MCF 10A (cell line): Measurements from ENCODE around the gene CEP112. TPM values are rescaled to one million over a fixed set of nuclear protein-coding genes. Genes with fewer than 3 reads are reported as not detected.

Source experiments
- BruUV-seq: library from RNA; stranded (reverse); fragments of 400-500 nt; replicated peaks from 2 replicates; lab custom pipeline; 2021; lab: Mats Ljungman, UMichigan
- CTCF ChIA-PET: fragments of 300-600 bp; sonication (Branson Sonifier 250); formaldehyde crosslinking; extraction: SDS; loops from one replicate; lab custom pipeline; 2021; ENCODE audit warnings: antibody characterized with exemption, inconsistent platforms; lab: Yijun Ruan, JAX
- POLR2A ChIA-PET: fragments of 300-600, 350-650 bp; sonication (Branson Sonifier 250); formaldehyde crosslinking; extraction: SDS; loops from one replicate; lab custom pipeline; 2020; ENCODE audit warnings: antibody characterized with exemption, inconsistent platforms; lab: Yijun Ruan, JAX
- DNase-seq: peaks from one replicate; pipeline ENCODE4 v3.0.0-alpha.2; 2018; ENCODE audit not compliant: unreplicated experiment
- H3K27ac Mint-ChIP-seq: one replicate; pipeline ENCODE4 v1.8.0; 2022; ENCODE audit warnings: mild to moderate bottlenecking, low read depth, mixed read lengths; ENCODE audit not compliant: unreplicated experiment
- H3K27me3 Mint-ChIP-seq: one replicate; pipeline ENCODE4 v1.8.0; 2022; ENCODE audit warnings: mixed read lengths; ENCODE audit not compliant: insufficient read depth, unreplicated experiment
- H3K36me3 Mint-ChIP-seq: one replicate; pipeline ENCODE4 v1.8.0; 2022; ENCODE audit warnings: mild to moderate bottlenecking, moderate library complexity, mixed read lengths; ENCODE audit not compliant: insufficient read depth, unreplicated experiment
- H3K4me1 Mint-ChIP-seq: one replicate; pipeline ENCODE4 v1.8.0; 2022; ENCODE audit warnings: mixed read lengths; ENCODE audit not compliant: insufficient read depth, unreplicated experiment
- H3K4me3 Mint-ChIP-seq: one replicate; pipeline ENCODE4 v1.8.0; 2022; ENCODE audit warnings: mild to moderate bottlenecking, moderate library complexity, mixed read lengths; ENCODE audit not compliant: unreplicated experiment
- H3K9me3 Mint-ChIP-seq: one replicate; pipeline ENCODE4 v1.8.0; 2022; ENCODE audit warnings: mixed read lengths; ENCODE audit not compliant: unreplicated experiment
- intact Hi-C: fragments of 100-400 bp; cut with micrococcal nuclease; formaldehyde crosslinking; loops from 2 replicates; pipeline ENCODE4 v1.14.1; 2022
- total RNA-seq: library from RNA; stranded (reverse); gene quantifications from 2 replicates; pipeline ENCODE4 v1.2.3, GENCODE V29; 2022
- TF ChIP-seq, protein P1 (sequence below): fragments of 200-600 bp; IDR thresholded peaks from one replicate; pipeline ENCODE4 v1.8.0; 2022; ENCODE audit warnings: antibody characterized with exemption, mild to moderate bottlenecking; ENCODE audit not compliant: unreplicated experiment

CEP112 gene
- total RNA-seq, 1 experiment from 2014 or later: 8.1 TPM

DNA sequence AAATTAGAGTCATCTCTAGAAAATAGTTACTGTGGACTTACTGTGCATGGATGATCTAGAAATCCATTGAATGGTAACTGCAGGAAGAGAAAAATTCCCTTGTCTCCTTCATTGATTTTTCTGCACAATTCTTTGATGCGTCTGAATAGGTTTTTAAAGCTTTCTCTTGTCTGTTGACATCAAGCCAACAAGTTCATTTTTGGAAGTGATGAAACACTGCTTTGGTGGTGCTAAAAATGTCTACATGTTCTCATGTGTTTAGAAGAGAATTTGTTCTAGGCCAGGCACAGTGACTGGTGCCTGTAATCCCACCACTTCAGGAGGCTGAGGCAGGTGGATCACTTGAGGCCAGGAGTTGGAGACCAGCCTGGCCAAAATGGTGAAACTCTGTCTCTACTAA, 573.4 kb downstream of the CEP112 start:
- CTCF ChIA-PET: interaction anchor here (0.7 kb wide), 1 partner anchor 206 kb away, joined by 3 read pairs; no protein-coding TSS in a partner anchor
- H3K27me3 Mint-ChIP-seq: no peaks in the 10 kb centered on the region
- no peak overlapping the region for H3K4me3 Mint-ChIP-seq
- TF ChIP-seq, protein P1, sequence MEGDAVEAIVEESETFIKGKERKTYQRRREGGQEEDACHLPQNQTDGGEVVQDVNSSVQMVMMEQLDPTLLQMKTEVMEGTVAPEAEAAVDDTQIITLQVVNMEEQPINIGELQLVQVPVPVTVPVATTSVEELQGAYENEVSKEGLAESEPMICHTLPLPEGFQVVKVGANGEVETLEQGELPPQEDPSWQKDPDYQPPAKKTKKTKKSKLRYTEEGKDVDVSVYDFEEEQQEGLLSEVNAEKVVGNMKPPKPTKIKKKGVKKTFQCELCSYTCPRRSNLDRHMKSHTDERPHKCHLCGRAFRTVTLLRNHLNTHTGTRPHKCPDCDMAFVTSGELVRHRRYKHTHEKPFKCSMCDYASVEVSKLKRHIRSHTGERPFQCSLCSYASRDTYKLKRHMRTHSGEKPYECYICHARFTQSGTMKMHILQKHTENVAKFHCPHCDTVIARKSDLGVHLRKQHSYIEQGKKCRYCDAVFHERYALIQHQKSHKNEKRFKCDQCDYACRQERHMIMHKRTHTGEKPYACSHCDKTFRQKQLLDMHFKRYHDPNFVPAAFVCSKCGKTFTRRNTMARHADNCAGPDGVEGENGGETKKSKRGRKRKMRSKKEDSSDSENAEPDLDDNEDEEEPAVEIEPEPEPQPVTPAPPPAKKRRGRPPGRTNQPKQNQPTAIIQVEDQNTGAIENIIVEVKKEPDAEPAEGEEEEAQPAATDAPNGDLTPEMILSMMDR: no peak
- DNase-seq: no peak
- H3K4me1 Mint-ChIP-seq: no peaks in the 10 kb centered on the region
- BruUV-seq: no TSS peak
- POLR2A ChIA-PET: interaction anchor here (0.6 kb wide), 1 partner anchor 1255 kb away, joined by 3 read pairs; no protein-coding TSS in a partner anchor
- no peaks in the 10 kb centered on the region for H3K9me3 Mint-ChIP-seq
- H3K36me3 Mint-ChIP-seq: no peaks in the 10 kb centered on the region
- intact Hi-C loops: no loop called here
- H3K27ac Mint-ChIP-seq: peak overlapping the region; percentile 46

DNA sequence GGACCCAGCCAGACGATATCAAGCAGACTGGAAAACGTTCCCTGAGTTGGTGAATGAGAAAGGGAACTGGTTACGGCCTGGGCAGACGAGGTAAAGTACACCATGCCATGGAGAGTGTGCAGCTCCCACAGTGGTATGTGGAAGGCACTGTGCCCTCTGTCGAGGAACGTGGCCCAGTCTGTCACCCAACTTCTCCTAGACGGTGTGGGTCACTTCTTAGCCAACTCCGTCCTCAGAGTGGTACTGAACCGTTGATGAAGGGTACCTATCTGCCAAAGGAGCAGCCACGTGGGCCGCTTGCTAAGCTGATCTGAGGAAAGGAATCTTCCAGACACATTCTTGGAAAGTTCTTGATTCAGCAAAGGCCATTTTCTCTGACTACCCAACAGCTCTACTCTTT, 574.4 kb downstream of the CEP112 start:
- CTCF ChIA-PET: no interaction called here
- Mint-ChIP-seq H3K27ac (no peak overlapping the region), H3K27me3 (peaks cover 2% of the 10 kb centered on the region), H3K36me3 (no peaks in the 10 kb centered on the region), H3K4me1 (no peaks in the 10 kb centered on the region), H3K4me3 (no peak overlapping the region), H3K9me3 (no peaks in the 10 kb centered on the region)
- TF ChIP-seq, protein P1: no peak
- no TSS peak for BruUV-seq
- DNase-seq: no peak
- POLR2A ChIA-PET: no interaction called here
- intact Hi-C loops: no loop called here

DNA sequence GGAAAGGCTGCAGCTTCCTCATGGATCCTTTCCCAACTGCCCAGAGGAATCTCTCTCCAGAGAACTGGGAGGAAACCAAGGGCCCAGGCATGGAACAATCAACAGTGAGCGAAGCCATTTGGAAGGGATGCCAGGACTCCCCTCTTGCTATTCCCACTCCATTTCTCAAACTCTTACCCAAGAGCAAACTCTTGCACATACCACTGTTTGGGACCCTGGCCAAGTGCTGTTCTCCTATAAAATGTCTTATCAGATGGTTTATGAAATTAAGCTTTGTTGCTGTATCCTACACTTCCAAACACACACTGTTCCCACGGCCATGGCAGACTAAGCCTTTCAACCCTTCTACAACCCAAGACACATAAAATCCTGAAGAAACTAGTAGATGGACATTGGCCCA, 582.2 kb downstream of the CEP112 start:
- Mint-ChIP-seq H3K27ac (no peak overlapping the region), H3K4me3 (no peak overlapping the region), H3K4me1 (peaks cover 10% of the 10 kb centered on the region), H3K36me3 (no peaks in the 10 kb centered on the region), H3K9me3 (no peaks in the 10 kb centered on the region), H3K27me3 (peaks cover 11% of the 10 kb centered on the region)
- no TSS peak for BruUV-seq
- ChIA-PET CTCF (interaction anchor here (1.1 kb wide), 1 partner anchor 54 kb away, joined by 3 read pairs; no protein-coding TSS in a partner anchor), POLR2A (interaction anchor here (1.2 kb wide), 1 partner anchor 14 kb away, joined by 3 read pairs; no protein-coding TSS in a partner anchor)
- intact Hi-C loops: no loop called here
- DNase-seq: peak; percentile 15
- TF ChIP-seq, protein P1: no peak

DNA sequence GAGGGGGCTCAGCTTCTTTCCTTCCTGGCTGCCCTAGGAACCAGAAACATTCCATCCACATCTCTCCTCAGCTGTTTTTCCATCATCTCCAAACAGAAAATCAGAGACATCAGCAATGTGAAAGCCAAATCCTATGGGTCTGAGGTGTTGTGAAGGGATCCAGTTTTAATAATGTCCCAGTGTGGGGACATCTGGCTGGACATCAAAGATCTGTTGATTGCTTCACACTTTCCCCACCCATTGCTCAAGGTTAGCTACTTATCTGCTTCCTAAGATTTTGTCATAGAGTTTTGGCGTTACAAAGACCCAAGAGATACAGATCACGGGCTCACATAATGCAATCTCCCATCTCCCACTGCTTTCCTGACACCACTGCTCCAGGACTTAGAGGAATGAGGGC, 582.6 kb downstream of the CEP112 start:
- peaks cover 11% of the 10 kb centered on the region for H3K27me3 Mint-ChIP-seq
- no peaks in the 10 kb centered on the region for H3K36me3 Mint-ChIP-seq
- H3K27ac Mint-ChIP-seq: no peak overlapping the region
- BruUV-seq: no TSS peak
- no peaks in the 10 kb centered on the region for H3K9me3 Mint-ChIP-seq
- TF ChIP-seq, protein P1: no peak
- intact Hi-C loops: no loop called here
- DNase-seq: no peak
- peaks cover 10% of the 10 kb centered on the region for H3K4me1 Mint-ChIP-seq
- CTCF ChIA-PET: no interaction called here
- POLR2A ChIA-PET: no interaction called here
- H3K4me3 Mint-ChIP-seq: no peak overlapping the region
